ENCODE results near the gene EDDM3A.

- TF ChIP-seq EZH2 (IDR thresholded peaks at IDR 0.05) (no peak), POLR2AphosphoS5 (IDR thresholded peaks at IDR 0.05; ENCODE audit: borderline replicate concordance, low read depth, low read length) (no peak), FOXP2 (optimal IDR thresholded peaks at IDR 0.05; ENCODE audit: control extremely low read depth, extremely low read length, insufficient read depth) (no peak)
Measured at GRCh38 chr14:20746566-20746965, 879 bp downstream of the EDDM3A start.
